Endothelial cell of umbilical vein (primary cell): ENCODE results near the gene ERBB4. TPM values are rescaled to one million over a fixed set of nuclear protein-coding genes. Genes with fewer than 3 reads are reported as not detected.

Experiments used
- BruUV-seq: library from RNA; stranded (reverse); fragments of 400-500 nt; replicated peaks from 2 replicates; lab custom pipeline; 2021; lab: Mats Ljungman, UMichigan
- CTCF ChIA-PET: fragments of 300-600, 350-600 bp; sonication (Branson Sonifier 250); formaldehyde crosslinking; loops from one replicate; lab custom pipeline; 2021; ENCODE audit warnings: antibody characterized with exemption, inconsistent platforms; lab: Charles Lee
- POLR2A ChIA-PET: fragments of 300-600, 350-600 bp; sonication (Branson Sonifier 250); formaldehyde crosslinking; loops from one replicate; lab custom pipeline; 2021; ENCODE audit warnings: antibody characterized with exemption, inconsistent platforms; lab: Charles Lee
- DNase-seq: peaks from one replicate; pipeline ENCODE4 v3.0.0-alpha.2; 2011; ENCODE audit warnings: low read depth, low spot score
- FAIRE-seq: peaks from 2 replicates; lab custom pipeline; 2011; peaks lifted over from hg19 to GRCh38; lab: Jason Lieb, UNC
- H2AFZ ChIP-seq: 2 replicates; pipeline ENCODE4 v1.6.0; 2012; ENCODE audit warnings: low read depth, low read length, control low read depth, inconsistent platforms
- H3K27ac ChIP-seq: 2 replicates; pipeline ENCODE4 v1.5.1; 2011; ENCODE audit warnings: low read depth, mild to moderate bottlenecking, control low read depth, low read length, moderate library complexity; ENCODE audit not compliant: insufficient read depth
- H3K27me3 ChIP-seq, 2 experiments: 2 replicates each; pipeline versions ENCODE4 v1.6.0 to v1.6.1; 2011; ENCODE audit warnings: low read length in 2 of 2, mixed read lengths in 1 of 2; ENCODE audit not compliant: control insufficient read depth in 2 of 2, insufficient read depth in 2 of 2
- H3K36me3 ChIP-seq, 2 experiments: 2 replicates in 1 of 2; 3 replicates in 1 of 2; pipeline ENCODE4 v1.5.1; 2011; ENCODE audit warnings: low read length in 2 of 2, mild to moderate bottlenecking in 1 of 2, moderate library complexity in 1 of 2; ENCODE audit not compliant: control insufficient read depth in 2 of 2, insufficient read depth in 2 of 2; ENCODE audit errors: extremely low read depth in 1 of 2
- H3K4me1 ChIP-seq: 3 replicates; pipeline ENCODE4 v1.5.1; 2011; ENCODE audit warnings: mild to moderate bottlenecking, low read length; ENCODE audit not compliant: control insufficient read depth, insufficient read depth; ENCODE audit errors: extremely low read depth
- H3K4me2 ChIP-seq: 2 replicates; pipeline ENCODE4 v1.6.1; 2011; ENCODE audit warnings: low read length, control low read depth, mixed read lengths; ENCODE audit not compliant: insufficient read depth
- H3K4me3 ChIP-seq, 3 experiments: fragments of 200-600 bp in 1 of 3; sonication (generic), shearing (Covaris generic) in 1 of 3; replicated peaks in 1 of 3; 2 replicates each; pipeline ENCODE4 v1.5.1; 2011 to 2016; ENCODE audit warnings: control low read depth in 3 of 3, low read length in 3 of 3, mild to moderate bottlenecking in 2 of 3, inconsistent platforms in 1 of 3, low read depth in 1 of 3, moderate library complexity in 1 of 3; ENCODE audit not compliant: insufficient read depth in 1 of 3
- H3K79me2 ChIP-seq: 2 replicates; pipeline ENCODE4 v1.6.0; 2012; ENCODE audit warnings: low read length, inconsistent platforms; ENCODE audit not compliant: control insufficient read depth, insufficient read depth
- H3K9ac ChIP-seq: replicated peaks from 2 replicates; pipeline ENCODE3; 2011; ENCODE audit warnings: low read length, control low read depth; ENCODE audit not compliant: insufficient read depth; ENCODE audit errors: extremely low read depth
- H3K9me1 ChIP-seq: replicated peaks from 3 replicates; pipeline ENCODE4 v1.6.0; 2011; ENCODE audit warnings: mild to moderate bottlenecking, low read length; ENCODE audit not compliant: control insufficient read depth, insufficient read depth; ENCODE audit errors: extremely low read depth
- H3K9me3 ChIP-seq: replicated peaks from 2 replicates; pipeline ENCODE4 v1.5.1; 2012; ENCODE audit warnings: low read length, inconsistent platforms; ENCODE audit not compliant: control insufficient read depth, insufficient read depth
- H4K20me1 ChIP-seq: replicated peaks from 2 replicates; pipeline ENCODE3; 2011; ENCODE audit warnings: mild to moderate bottlenecking, low read length; ENCODE audit not compliant: control insufficient read depth, insufficient read depth; ENCODE audit errors: extremely low read depth
- EZH2 ChIP-seq: IDR thresholded peaks from 2 replicates; pipeline ENCODE4 v1.6.1; 2012; ENCODE audit warnings: borderline replicate concordance, low read depth, mild to moderate bottlenecking, moderate library complexity, low read length, inconsistent platforms; ENCODE audit not compliant: severe bottlenecking
- FOS ChIP-seq: IDR thresholded peaks from 2 replicates; pipeline ENCODE4 v1.6.1; 2011; ENCODE audit warnings: mild to moderate bottlenecking, low read length, moderate library complexity, borderline replicate concordance; ENCODE audit not compliant: insufficient read depth
- GATA2 ChIP-seq: IDR thresholded peaks from 2 replicates; pipeline ENCODE4 v1.7.0; 2011; ENCODE audit warnings: low read depth, mild to moderate bottlenecking, moderate library complexity, mixed read lengths, low read length; ENCODE audit not compliant: insufficient read length, insufficient read depth
- JUN ChIP-seq: IDR thresholded peaks from 2 replicates; pipeline ENCODE4 v1.6.1; 2011; ENCODE audit warnings: borderline replicate concordance, low read depth; ENCODE audit not compliant: insufficient read length, insufficient read depth
- MYC ChIP-seq: IDR thresholded peaks from one replicate; pipeline ENCODE4 v1.6.1; 2011; ENCODE audit warnings: mild to moderate bottlenecking, low read depth, low read length
- POLR2A ChIP-seq: IDR thresholded peaks from 2 replicates; pipeline ENCODE4 v1.6.1; 2012; ENCODE audit warnings: low read depth, mild to moderate bottlenecking, control low read depth, low read length
- POLR2AphosphoS5 ChIP-seq: IDR thresholded peaks from 2 replicates; pipeline ENCODE4 v1.6.1; 2012; ENCODE audit warnings: low read depth, mild to moderate bottlenecking, control low read depth, low read length, moderate library complexity; ENCODE audit not compliant: insufficient read depth
- dilution Hi-C: fragments of 300-500 bp; cut with MboI; formaldehyde crosslinking; loops from one replicate; pipeline ENCODE4 v1.15.0; 2019; ENCODE audit warnings: low sequenced_read_pairs; ENCODE audit not compliant: extremely low pct_ligation_motif_present
- intact Hi-C: fragments of 100-400 bp; cut with micrococcal nuclease; formaldehyde crosslinking; loops from one replicate; pipeline ENCODE4 v1.10.0; 2022
- polyA plus RNA-seq, 4 experiments: library from polyadenylated mRNA; depleted of rRNA in 3 of 4; stranded (reverse) in 3 of 4; unstranded in 1 of 4; fragments of >200 nt; gene quantifications; 2 replicates each; pipeline versions ENCODE4 v1.2.1 to v1.2.3, GENCODE V29; 2011 to 2012; ENCODE audit warnings: missing spikeins in 1 of 4
- total RNA-seq: library from RNA; stranded (reverse); gene quantifications from 2 replicates; pipeline ENCODE4 v1.2.3, GENCODE V29; 2021
- TF ChIP-seq, protein P1 (sequence below), 2 donors: IDR thresholded peaks; 1 replicate in 1 of 2; 2 replicates in 1 of 2; pipeline ENCODE4 v1.5.1; 2011; ENCODE audit warnings: low read length in 2 of 2, mild to moderate bottlenecking in 2 of 2, moderate library complexity in 2 of 2, control low read depth in 1 of 2, inconsistent platforms in 1 of 2, low read depth in 1 of 2; ENCODE audit not compliant: insufficient read depth in 1 of 2; ENCODE audit errors: extremely low read depth in 1 of 2
- TF ChIP-seq, protein P2 (sequence below): IDR thresholded peaks from 2 replicates; pipeline ENCODE4 v1.6.1; 2011; ENCODE audit not compliant: insufficient read depth, insufficient read length

ERBB4 gene
- total and polyA plus RNA-seq, 2 donors (not counting 3 experiments of a cell fraction or from before 2014, with no cell fraction given): 0.01 to 0.27 TPM

- Histone ChIP-seq H3K4me2 (no peak overlapping the region), H3K27ac (no peak overlapping the region), H3K9me3 (no peaks in the 10 kb centered on the region), H4K20me1 (no peaks in the 10 kb centered on the region), H3K79me2 (no peaks in the 10 kb centered on the region), H3K9me1 (no peaks in the 10 kb centered on the region), H3K4me3 (no peak overlapping the region), H3K27me3 (no peaks in the 10 kb centered on the region), H3K36me3 (no peaks in the 10 kb centered on the region), H2AFZ (no peak overlapping the region), H3K4me1 (no peaks in the 10 kb centered on the region), H3K9ac (no peak overlapping the region)
- dilution Hi-C loops: no loop called here
- ChIA-PET POLR2A (no interaction called here), CTCF (no interaction called here)
- DNase-seq (no peak), FAIRE-seq (no peak)
- BruUV-seq: no TSS peak
- TF ChIP-seq EZH2 (no peak), POLR2A (no peak)
- TF ChIP-seq, protein P1, sequence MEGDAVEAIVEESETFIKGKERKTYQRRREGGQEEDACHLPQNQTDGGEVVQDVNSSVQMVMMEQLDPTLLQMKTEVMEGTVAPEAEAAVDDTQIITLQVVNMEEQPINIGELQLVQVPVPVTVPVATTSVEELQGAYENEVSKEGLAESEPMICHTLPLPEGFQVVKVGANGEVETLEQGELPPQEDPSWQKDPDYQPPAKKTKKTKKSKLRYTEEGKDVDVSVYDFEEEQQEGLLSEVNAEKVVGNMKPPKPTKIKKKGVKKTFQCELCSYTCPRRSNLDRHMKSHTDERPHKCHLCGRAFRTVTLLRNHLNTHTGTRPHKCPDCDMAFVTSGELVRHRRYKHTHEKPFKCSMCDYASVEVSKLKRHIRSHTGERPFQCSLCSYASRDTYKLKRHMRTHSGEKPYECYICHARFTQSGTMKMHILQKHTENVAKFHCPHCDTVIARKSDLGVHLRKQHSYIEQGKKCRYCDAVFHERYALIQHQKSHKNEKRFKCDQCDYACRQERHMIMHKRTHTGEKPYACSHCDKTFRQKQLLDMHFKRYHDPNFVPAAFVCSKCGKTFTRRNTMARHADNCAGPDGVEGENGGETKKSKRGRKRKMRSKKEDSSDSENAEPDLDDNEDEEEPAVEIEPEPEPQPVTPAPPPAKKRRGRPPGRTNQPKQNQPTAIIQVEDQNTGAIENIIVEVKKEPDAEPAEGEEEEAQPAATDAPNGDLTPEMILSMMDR (IDR thresholded peaks at IDR 0.05; ENCODE audit: extremely low read depth in 1 of 2, insufficient read depth in 1 of 2, low read depth in 1 of 2, low read length in 2 of 2): no peak
- intact Hi-C loops: no loop called here
Observed at GRCh38 chr2:211611621-211612020, 927.0 kb downstream of the ERBB4 start.

DNA sequence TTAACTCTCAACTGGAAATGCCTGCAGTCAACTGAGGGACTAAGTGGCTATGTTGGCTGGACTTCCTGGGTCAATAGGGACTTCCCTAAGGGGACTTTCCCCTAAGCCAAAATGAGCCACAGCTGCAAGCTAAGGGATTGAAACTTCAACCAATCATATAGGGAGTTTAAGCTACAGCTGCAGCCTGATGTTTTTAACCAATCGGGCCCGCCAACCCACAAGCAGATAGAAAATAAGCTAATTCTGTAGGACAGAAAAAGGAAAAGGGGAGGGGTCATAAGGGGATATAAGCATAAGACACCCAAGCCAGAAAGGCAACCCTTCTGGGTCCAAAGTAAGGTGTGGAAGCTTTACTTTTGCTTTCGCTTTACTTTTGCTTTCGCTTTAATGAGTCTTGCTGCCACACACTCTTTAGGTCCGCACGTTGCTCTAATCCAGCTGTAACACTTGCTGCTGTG lies 927.5 kb downstream of the ERBB4 start:
- Histone ChIP-seq H3K36me3 (no peaks in the 10 kb centered on the region), H3K9me3 (no peaks in the 10 kb centered on the region), H3K4me2 (no peak overlapping the region), H3K27me3 (no peaks in the 10 kb centered on the region), H3K79me2 (no peaks in the 10 kb centered on the region), H3K27ac (no peak overlapping the region), H3K4me3 (no peak overlapping the region), H2AFZ (no peak overlapping the region), H3K9me1 (no peaks in the 10 kb centered on the region), H3K4me1 (no peaks in the 10 kb centered on the region), H4K20me1 (no peaks in the 10 kb centered on the region), H3K9ac (no peak overlapping the region)
- TF ChIP-seq EZH2: no peak
- no peak for TF ChIP-seq FOS
- no peak for TF ChIP-seq POLR2A
- TF ChIP-seq GATA2: no peak
- no peak for TF ChIP-seq JUN
- TF ChIP-seq, protein P2, sequence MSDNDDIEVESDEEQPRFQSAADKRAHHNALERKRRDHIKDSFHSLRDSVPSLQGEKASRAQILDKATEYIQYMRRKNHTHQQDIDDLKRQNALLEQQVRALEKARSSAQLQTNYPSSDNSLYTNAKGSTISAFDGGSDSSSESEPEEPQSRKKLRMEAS: no peak
- TF ChIP-seq POLR2AphosphoS5: no peak
- TF ChIP-seq, protein P1 (IDR thresholded peaks at IDR 0.05; ENCODE audit: extremely low read depth in 1 of 2, insufficient read depth in 1 of 2, low read depth in 1 of 2, low read length in 2 of 2): no peak
- TF ChIP-seq MYC: no peak
- ChIA-PET CTCF (no interaction called here), POLR2A (no interaction called here)
- DNase-seq (no peak), FAIRE-seq (no peak)
- dilution Hi-C loops (no loop called here), intact Hi-C loops (no loop called here)
- BruUV-seq: no TSS peak
